Nephron progenitor cell (in vitro differentiated cells): ENCODE measurements around the gene APIP.

Experiments used
- DNase-seq: peaks from one replicate; pipeline ENCODE4 v3.0.0; 2021
- H3K27ac Mint-ChIP-seq: 2 replicates; pipeline ENCODE4 v1.8.0; 2021; ENCODE audit warnings: mild to moderate bottlenecking, moderate library complexity, mixed read lengths
- H3K27me3 Mint-ChIP-seq: 2 replicates; pipeline ENCODE4 v1.8.0; 2021; ENCODE audit warnings: mild to moderate bottlenecking, low read depth, mixed read lengths; ENCODE audit not compliant: poor library complexity
- H3K36me3 Mint-ChIP-seq: 2 replicates; pipeline ENCODE4 v1.8.0; 2021; ENCODE audit warnings: low read depth, mixed read lengths
- H3K4me1 Mint-ChIP-seq: 2 replicates; pipeline ENCODE4 v1.8.0; 2021; ENCODE audit warnings: mixed read lengths
- H3K4me3 Mint-ChIP-seq: 2 replicates; pipeline ENCODE4 v1.8.0; 2021; ENCODE audit warnings: mild to moderate bottlenecking, moderate library complexity, mixed read lengths
- H3K9me3 Mint-ChIP-seq: 2 replicates; pipeline ENCODE4 v1.8.0; 2021; ENCODE audit warnings: mild to moderate bottlenecking, moderate library complexity, mixed read lengths
- CTCF ChIP-seq: fragments of 200-600 bp; sonication (generic); IDR thresholded peaks from 2 replicates; pipeline ENCODE4 v1.5.0; 2021; ENCODE audit warnings: antibody characterized with exemption

The APIP gene

GRCh38 chr11:34916015-34916842 lies at the start of gene APIP, which contains the start of gene PDHX:
Gene APIP (minus strand): TSS chr11:34916379. CDS start chr11:34916284, 95 bp downstream.
Gene PDHX (plus strand): TSS chr11:34916618. CDS start chr11:34916656, 38 bp downstream.
- H3K27me3 Mint-ChIP-seq: no peaks in the 10 kb centered on the region
- H3K4me1 Mint-ChIP-seq: peaks cover 34% of the 10 kb centered on the region
- no peak for TF ChIP-seq CTCF
- DNase-seq: peak; percentile 100
- H3K36me3 Mint-ChIP-seq: peaks cover 38% of the 10 kb centered on the region
- H3K27ac Mint-ChIP-seq: peak within 1 kb of the TSS; percentile 100
- H3K9me3 Mint-ChIP-seq: peaks cover 17% of the 10 kb centered on the region
- peak within 1 kb of the TSS; percentile 95 for H3K4me3 Mint-ChIP-seq

- H3K27ac Mint-ChIP-seq: no peak overlapping the region
- H3K9me3 Mint-ChIP-seq: no peaks in the 10 kb centered on the region
- TF ChIP-seq CTCF: no peak
- H3K36me3 Mint-ChIP-seq: peaks cover 42% of the 10 kb centered on the region
- H3K4me1 Mint-ChIP-seq: no peaks in the 10 kb centered on the region
- H3K27me3 Mint-ChIP-seq: no peaks in the 10 kb centered on the region
- H3K4me3 Mint-ChIP-seq: no peak overlapping the region
- no peak for DNase-seq
Observed at GRCh38 chr11:34964610-34965331, 48.6 kb upstream of the APIP start.

- H3K36me3 Mint-ChIP-seq: peaks cover 44% of the 10 kb centered on the region
- DNase-seq: no peak
Observed at GRCh38 chr11:34963351-34963750, 47.2 kb upstream of the APIP start.

GRCh38 chr11:34962034-34962433 lies 45.9 kb upstream of the APIP start:
- no peaks in the 10 kb centered on the region for H3K27me3 Mint-ChIP-seq
- no peak for DNase-seq
- H3K9me3 Mint-ChIP-seq: no peaks in the 10 kb centered on the region
- H3K4me1 Mint-ChIP-seq: no peaks in the 10 kb centered on the region
- no peak for TF ChIP-seq CTCF
- H3K27ac Mint-ChIP-seq: no peak overlapping the region
- H3K4me3 Mint-ChIP-seq: no peak overlapping the region
- peaks cover 44% of the 10 kb centered on the region for H3K36me3 Mint-ChIP-seq

More at GRCh38 chr11:34963351-34963750, 47.2 kb upstream of the APIP start:
- Mint-ChIP-seq H3K4me3 (no peak overlapping the region), H3K4me1 (no peaks in the 10 kb centered on the region), H3K9me3 (no peaks in the 10 kb centered on the region), H3K27me3 (no peaks in the 10 kb centered on the region), H3K27ac (no peak overlapping the region)
- TF ChIP-seq CTCF: no peak

GRCh38 chr11:34960277-34960676 lies 44.1 kb upstream of the APIP start:
- DNase-seq: no peak
- peaks cover 34% of the 10 kb centered on the region for H3K36me3 Mint-ChIP-seq
- no peaks in the 10 kb centered on the region for H3K27me3 Mint-ChIP-seq
- H3K4me1 Mint-ChIP-seq: no peaks in the 10 kb centered on the region
- TF ChIP-seq CTCF: no peak
- no peaks in the 10 kb centered on the region for H3K9me3 Mint-ChIP-seq
- no peak overlapping the region for H3K4me3 Mint-ChIP-seq
- H3K27ac Mint-ChIP-seq: no peak overlapping the region
